GM06990 (cell line): ENCODE results near the gene FBXO15.

ENCODE experiments used
- DNase-seq: peaks from one replicate; pipeline ENCODE4 v3.0.0-alpha.2; 2011; ENCODE audit not compliant: insufficient read length; ENCODE audit errors: extremely low read depth
- H3K27me3 ChIP-seq: replicated peaks from 2 replicates; pipeline ENCODE4 v1.6.0; 2011; ENCODE audit warnings: low read length; ENCODE audit not compliant: control insufficient read depth, insufficient read depth
- H3K36me3 ChIP-seq: 2 replicates; pipeline ENCODE4 v1.5.1; 2011; ENCODE audit warnings: low read length; ENCODE audit not compliant: control insufficient read depth, insufficient read depth
- H3K4me3 ChIP-seq: replicated peaks from 2 replicates; pipeline ENCODE4 v1.5.1; 2011; ENCODE audit warnings: low read depth, mild to moderate bottlenecking, control low read depth, low read length
- CTCF ChIP-seq: IDR thresholded peaks from 2 replicates; pipeline ENCODE4 v1.5.1; 2011; ENCODE audit warnings: low read length, control low read depth, mild to moderate bottlenecking, inconsistent platforms; ENCODE audit not compliant: insufficient read depth, poor library complexity, severe bottlenecking

Gene FBXO15

GRCh38 chr18:74131124-74131523 is 16.5 kb downstream of the FBXO15 start:
- H3K27me3 ChIP-seq, result no peaks in the 10 kb centered on the region
- no peak overlapping the region for H3K4me3 ChIP-seq
- DNase-seq, result no peak
- TF ChIP-seq CTCF, result no peak
- H3K36me3 ChIP-seq, result no peaks in the 10 kb centered on the region

- no peak for DNase-seq
- H3K27me3 ChIP-seq, result no peaks in the 10 kb centered on the region
Observed at GRCh38 chr18:74128159-74128558, 19.5 kb downstream of the FBXO15 start.

GRCh38 chr18:74126684-74127655 is 20.7 kb downstream of the FBXO15 start:
- DNase-seq, result no peak
- Histone ChIP-seq H3K27me3 (no peaks in the 10 kb centered on the region; the same call in 1 of the 2 replicates), H3K4me3 (no peak overlapping the region), H3K36me3 (no peaks in the 10 kb centered on the region)
- TF ChIP-seq CTCF, result no peak

More at GRCh38 chr18:74128159-74128558, 19.5 kb downstream of the FBXO15 start:
- Histone ChIP-seq H3K36me3 (no peaks in the 10 kb centered on the region), H3K4me3 (no peak overlapping the region)
- TF ChIP-seq CTCF, result no peak

- no peak for DNase-seq
- no peak overlapping the region for H3K4me3 ChIP-seq
- H3K36me3 ChIP-seq, result no peaks in the 10 kb centered on the region
- H3K27me3 ChIP-seq, result no peaks in the 10 kb centered on the region; the same call in 1 of the 2 replicates
- TF ChIP-seq CTCF, result no peak
Observed at GRCh38 chr18:74124642-74125041, 23.0 kb downstream of the FBXO15 start.

GRCh38 chr18:74123200-74123599 is 24.4 kb downstream of the FBXO15 start:
- Histone ChIP-seq H3K27me3 (no peaks in the 10 kb centered on the region; the same call in 1 of the 2 replicates), H3K4me3 (no peak overlapping the region), H3K36me3 (no peaks in the 10 kb centered on the region)
- no peak for TF ChIP-seq CTCF
- DNase-seq, result no peak
